Gastroesophageal sphincter (tissue), 4 donors: ENCODE measurements around the gene CDH23. TPM values are rescaled to one million over a fixed set of nuclear protein-coding genes. Genes with fewer than 3 reads are reported as not detected.

Experiments used
- ATAC-seq: fragments of 150-250 bp; one replicate; pipeline ENCODE4 v1.9.1; 2016; ENCODE audit warnings: mild to moderate bottlenecking, moderate library complexity
- H3K27ac ChIP-seq, 4 donors: fragments of 200-600 bp; sonication (generic) in 3 of 4; 1 replicate in 3 of 4; 2 replicates in 1 of 4; pipeline ENCODE4 v1.5.1; 2016 to 2019
- H3K27me3 ChIP-seq: fragments of 200-600 bp; sonication (generic); one replicate; pipeline ENCODE4 v1.5.1; 2019
- H3K36me3 ChIP-seq, 2 donors: fragments of 200-600 bp; sonication (generic); one replicate each; pipeline ENCODE4 v1.5.1; 2019; ENCODE audit warnings: control low read depth in 1 of 2
- H3K4me1 ChIP-seq, 3 donors: fragments of 200-600 bp; sonication (generic); 1 replicate in 2 of 3; 2 replicates in 1 of 3; pipeline ENCODE4 v1.5.1; 2016 to 2019; ENCODE audit warnings: control low read depth in 2 of 3
- H3K4me3 ChIP-seq, 2 donors: fragments of 200-600 bp; sonication (generic); one replicate each; pipeline ENCODE4 v1.5.1; 2019; ENCODE audit warnings: mild to moderate bottlenecking in 1 of 2, moderate library complexity in 1 of 2
- H3K9me3 ChIP-seq, 3 donors: fragments of 200-600 bp; sonication (generic); one replicate each; pipeline ENCODE4 v1.5.1; 2017 to 2019; ENCODE audit warnings: control low read depth in 2 of 3
- CTCF ChIP-seq, 4 experiments: fragments of 200-600 bp in 2 of 4; fragments of 450-650 bp in 2 of 4; sonication (generic) in 1 of 4; IDR thresholded peaks; one replicate each; pipeline ENCODE4 v1.5.1; 2017 to 2019; ENCODE audit warnings: antibody characterized with exemption in 4 of 4, mild to moderate bottlenecking in 2 of 4, moderate library complexity in 2 of 4
- EP300 ChIP-seq: sonication (generic); formaldehyde crosslinking; IDR thresholded peaks from one replicate; pipeline ENCODE4 v1.6.1; 2017; ENCODE audit warnings: antibody characterized with exemption, mild to moderate bottlenecking
- POLR2A ChIP-seq, 2 donors: fragments of 450-650 bp; IDR thresholded peaks; one replicate each; pipeline ENCODE4 v1.6.1; 2017; ENCODE audit warnings: antibody characterized with exemption in 2 of 2, mild to moderate bottlenecking in 2 of 2, moderate library complexity in 1 of 2
- POLR2AphosphoS5 ChIP-seq: sonication (generic); formaldehyde crosslinking; IDR thresholded peaks from one replicate; pipeline ENCODE4 v1.6.1; 2017; ENCODE audit warnings: antibody characterized with exemption
- WGBS, 2 donors: methylation state at CpG; one replicate each; pipeline ENCODE4 v1.1.5; 2018; ENCODE audit warnings: low coverage in 1 of 2; 5-methylcytosine and 5-hydroxymethylcytosine counted together
- total RNA-seq, 4 donors: library from RNA; depleted of rRNA; stranded (reverse); fragments of >200 nt; gene quantifications; one replicate each; pipeline ENCODE4 v1.1.0, GENCODE V29; 2016

Gene CDH23
- total RNA-seq, 4 donors from 2014 or later, result 5.1 to 33.5 (median 16.2) TPM

- no peak for ATAC-seq
- WGBS, 2 donors, result 86% methylated on average over 1 of the region's 5 CpGs; no CpG with 5 or more reads in 1 of the 2 donors
- Histone ChIP-seq H3K9me3 (no peaks in the 10 kb centered on the region), H3K4me3 (no peak overlapping the region), H3K27ac (no peak overlapping the region), H3K4me1 (no peaks in the 10 kb centered on the region), H3K27me3 (no peaks in the 10 kb centered on the region), H3K36me3 (peaks cover 0 to 5% of the 10 kb centered on the region in 2 donors)
- no peak for TF ChIP-seq POLR2A (IDR thresholded peaks at IDR 0.05)
- no peak for TF ChIP-seq POLR2AphosphoS5
- TF ChIP-seq CTCF (IDR thresholded peaks at IDR 0.05), result no peak
- TF ChIP-seq EP300, result no peak
These were observed 52.3 kb downstream of the CDH23 start for GRCh38 chr10:71449026-71449425.

- ATAC-seq, result no peak
- H3K27me3 ChIP-seq, result no peaks in the 10 kb centered on the region
- H3K9me3 ChIP-seq, result no peaks in the 10 kb centered on the region
- peaks cover 0 to 1% of the 10 kb centered on the region in 2 donors for H3K36me3 ChIP-seq
- H3K4me1 ChIP-seq, result no peaks in the 10 kb centered on the region
- H3K4me3 ChIP-seq, result no peak overlapping the region
- no peak overlapping the region for H3K27ac ChIP-seq
- no peak for TF ChIP-seq POLR2AphosphoS5
- no peak for TF ChIP-seq CTCF (IDR thresholded peaks at IDR 0.05)
- TF ChIP-seq EP300, result no peak
- TF ChIP-seq POLR2A (IDR thresholded peaks at IDR 0.05), result no peak
- no CpG with 5 or more reads among the region's 14 CpGs for WGBS, 2 donors
These were observed 55.0 kb downstream of the CDH23 start for GRCh38 chr10:71451754-71452153.

GRCh38 chr10:71453186-71453585, 56.5 kb downstream of the CDH23 start:
- TF ChIP-seq CTCF (IDR thresholded peaks at IDR 0.05) (no peak), POLR2AphosphoS5 (no peak), POLR2A (IDR thresholded peaks at IDR 0.05) (no peak), EP300 (no peak)
- H3K36me3 ChIP-seq, result no peaks in the 10 kb centered on the region
- no peaks in the 10 kb centered on the region for H3K4me1 ChIP-seq
- H3K4me3 ChIP-seq, result no peak overlapping the region
- no peaks in the 10 kb centered on the region for H3K9me3 ChIP-seq
- no peak overlapping the region for H3K27ac ChIP-seq
- H3K27me3 ChIP-seq, result no peaks in the 10 kb centered on the region
- 91 to 100% methylated on average over 4 to 7 of the region's 12 CpGs for WGBS, 2 donors
- no peak for ATAC-seq

- H3K27me3 ChIP-seq, result no peaks in the 10 kb centered on the region
- no peak for TF ChIP-seq CTCF (IDR thresholded peaks at IDR 0.05)
- no peak for TF ChIP-seq EP300
- ATAC-seq, result no peak
- H3K36me3 ChIP-seq, result no peaks in the 10 kb centered on the region
- H3K4me1 ChIP-seq, result no peaks in the 10 kb centered on the region
- no peak overlapping the region for H3K27ac ChIP-seq
- 78 to 82% methylated on average over 4 to 5 of the region's 5 CpGs for WGBS, 2 donors
- H3K9me3 ChIP-seq, result no peaks in the 10 kb centered on the region
- H3K4me3 ChIP-seq, result no peak overlapping the region
These were observed 57.6 kb downstream of the CDH23 start for GRCh38 chr10:71454347-71454746.

- H3K27me3 ChIP-seq, result no peaks in the 10 kb centered on the region
- H3K9me3 ChIP-seq, result no peaks in the 10 kb centered on the region
- H3K36me3 ChIP-seq, result no peaks in the 10 kb centered on the region
- no peak overlapping the region for H3K27ac ChIP-seq
- ATAC-seq, result no peak
- no peaks in the 10 kb centered on the region for H3K4me1 ChIP-seq
- TF ChIP-seq CTCF (IDR thresholded peaks at IDR 0.05) (no peak), POLR2AphosphoS5 (no peak), EP300 (no peak), POLR2A (IDR thresholded peaks at IDR 0.05) (no peak)
- no peak overlapping the region for H3K4me3 ChIP-seq
- 43 to 88% methylated on average over 1 to 2 of the region's 2 CpGs for WGBS, 2 donors
These were observed 58.3 kb downstream of the CDH23 start for GRCh38 chr10:71455035-71455434.
